OCI-LY3 (cell line): ENCODE results near the gene CDT1.

Source experiments
- EZH2phosphoT487 ChIP-seq: fragments of 200-600 bp; shearing (Covaris generic); IDR thresholded peaks from 2 replicates; pipeline ENCODE4 v1.6.1; 2018; ENCODE audit warnings: antibody characterized with exemption, mixed run types, low read depth
- TF ChIP-seq, protein P1 (sequence below): fragments of 200-600, 300-600 bp; sonication (generic); IDR thresholded peaks from 2 replicates; pipeline ENCODE4 v1.5.1; 2014; ENCODE audit warnings: antibody characterized with exemption, low read length, low read depth

DNA sequence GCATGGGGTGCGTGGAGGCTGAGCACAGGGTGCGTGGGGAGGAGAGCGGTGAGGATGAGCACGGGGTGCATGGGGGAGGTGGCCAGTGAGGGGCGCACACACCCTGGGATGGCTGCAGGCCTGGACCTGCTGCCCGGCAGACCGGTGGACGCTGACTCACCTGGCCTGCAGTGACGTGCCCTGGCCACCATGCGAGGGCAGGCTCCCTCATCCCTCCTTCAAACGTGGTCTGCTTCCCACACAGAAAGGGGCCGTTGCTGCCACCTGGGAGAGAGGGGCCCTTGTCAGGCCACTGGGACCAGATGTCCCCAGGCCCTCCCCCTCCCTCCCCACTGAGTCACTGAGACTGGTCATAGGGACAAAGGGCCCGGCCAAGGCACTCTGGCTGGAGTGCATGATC, 28.2 kb downstream of the CDT1 start:
- TF ChIP-seq, protein P1, sequence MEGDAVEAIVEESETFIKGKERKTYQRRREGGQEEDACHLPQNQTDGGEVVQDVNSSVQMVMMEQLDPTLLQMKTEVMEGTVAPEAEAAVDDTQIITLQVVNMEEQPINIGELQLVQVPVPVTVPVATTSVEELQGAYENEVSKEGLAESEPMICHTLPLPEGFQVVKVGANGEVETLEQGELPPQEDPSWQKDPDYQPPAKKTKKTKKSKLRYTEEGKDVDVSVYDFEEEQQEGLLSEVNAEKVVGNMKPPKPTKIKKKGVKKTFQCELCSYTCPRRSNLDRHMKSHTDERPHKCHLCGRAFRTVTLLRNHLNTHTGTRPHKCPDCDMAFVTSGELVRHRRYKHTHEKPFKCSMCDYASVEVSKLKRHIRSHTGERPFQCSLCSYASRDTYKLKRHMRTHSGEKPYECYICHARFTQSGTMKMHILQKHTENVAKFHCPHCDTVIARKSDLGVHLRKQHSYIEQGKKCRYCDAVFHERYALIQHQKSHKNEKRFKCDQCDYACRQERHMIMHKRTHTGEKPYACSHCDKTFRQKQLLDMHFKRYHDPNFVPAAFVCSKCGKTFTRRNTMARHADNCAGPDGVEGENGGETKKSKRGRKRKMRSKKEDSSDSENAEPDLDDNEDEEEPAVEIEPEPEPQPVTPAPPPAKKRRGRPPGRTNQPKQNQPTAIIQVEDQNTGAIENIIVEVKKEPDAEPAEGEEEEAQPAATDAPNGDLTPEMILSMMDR = no peak
- no peak for TF ChIP-seq EZH2phosphoT487
